ENCODE measurements around the gene ZNF77. TPM values are rescaled to one million over a fixed set of nuclear protein-coding genes. Genes with fewer than 3 reads are reported as not detected.

ZNF77 gene
- total and polyA plus RNA-seq, 10 of the 15 experiments (the other 5 are each of a cell fraction or from before 2014, with no cell fraction given), result 1.9 to 4.7 (median 3.0) TPM

- TF ChIP-seq, protein P1, sequence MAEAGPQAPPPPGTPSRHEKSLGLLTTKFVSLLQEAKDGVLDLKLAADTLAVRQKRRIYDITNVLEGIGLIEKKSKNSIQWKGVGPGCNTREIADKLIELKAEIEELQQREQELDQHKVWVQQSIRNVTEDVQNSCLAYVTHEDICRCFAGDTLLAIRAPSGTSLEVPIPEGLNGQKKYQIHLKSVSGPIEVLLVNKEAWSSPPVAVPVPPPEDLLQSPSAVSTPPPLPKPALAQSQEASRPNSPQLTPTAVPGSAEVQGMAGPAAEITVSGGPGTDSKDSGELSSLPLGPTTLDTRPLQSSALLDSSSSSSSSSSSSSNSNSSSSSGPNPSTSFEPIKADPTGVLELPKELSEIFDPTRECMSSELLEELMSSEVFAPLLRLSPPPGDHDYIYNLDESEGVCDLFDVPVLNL (IDR thresholded peaks at IDR 0.05; ENCODE audit: low read depth, low read length), result no peak
- no peak for TF ChIP-seq NR2C1 (IDR thresholded peaks at IDR 0.05)
- TF ChIP-seq, protein P2, sequence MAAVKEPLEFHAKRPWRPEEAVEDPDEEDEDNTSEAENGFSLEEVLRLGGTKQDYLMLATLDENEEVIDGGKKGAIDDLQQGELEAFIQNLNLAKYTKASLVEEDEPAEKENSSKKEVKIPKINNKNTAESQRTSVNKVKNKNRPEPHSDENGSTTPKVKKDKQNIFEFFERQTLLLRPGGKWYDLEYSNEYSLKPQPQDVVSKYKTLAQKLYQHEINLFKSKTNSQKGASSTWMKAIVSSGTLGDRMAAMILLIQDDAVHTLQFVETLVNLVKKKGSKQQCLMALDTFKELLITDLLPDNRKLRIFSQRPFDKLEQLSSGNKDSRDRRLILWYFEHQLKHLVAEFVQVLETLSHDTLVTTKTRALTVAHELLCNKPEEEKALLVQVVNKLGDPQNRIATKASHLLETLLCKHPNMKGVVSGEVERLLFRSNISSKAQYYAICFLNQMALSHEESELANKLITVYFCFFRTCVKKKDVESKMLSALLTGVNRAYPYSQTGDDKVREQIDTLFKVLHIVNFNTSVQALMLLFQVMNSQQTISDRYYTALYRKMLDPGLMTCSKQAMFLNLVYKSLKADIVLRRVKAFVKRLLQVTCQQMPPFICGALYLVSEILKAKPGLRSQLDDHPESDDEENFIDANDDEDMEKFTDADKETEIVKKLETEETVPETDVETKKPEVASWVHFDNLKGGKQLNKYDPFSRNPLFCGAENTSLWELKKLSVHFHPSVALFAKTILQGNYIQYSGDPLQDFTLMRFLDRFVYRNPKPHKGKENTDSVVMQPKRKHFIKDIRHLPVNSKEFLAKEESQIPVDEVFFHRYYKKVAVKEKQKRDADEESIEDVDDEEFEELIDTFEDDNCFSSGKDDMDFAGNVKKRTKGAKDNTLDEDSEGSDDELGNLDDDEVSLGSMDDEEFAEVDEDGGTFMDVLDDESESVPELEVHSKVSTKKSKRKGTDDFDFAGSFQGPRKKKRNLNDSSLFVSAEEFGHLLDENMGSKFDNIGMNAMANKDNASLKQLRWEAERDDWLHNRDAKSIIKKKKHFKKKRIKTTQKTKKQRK (IDR thresholded peaks at IDR 0.05; ENCODE audit: low read depth, low read length), result no peak
- TF ChIP-seq NFYB (IDR thresholded peaks at IDR 0.05; ENCODE audit: insufficient read depth, low read depth, low read length), result no peak
- TF ChIP-seq MEF2A (IDR thresholded peaks at IDR 0.05; ENCODE audit: insufficient read depth, low read depth, low read length), result no peak
- peak; percentile 40 for TF ChIP-seq RELA (IDR thresholded peaks at IDR 0.05; ENCODE audit: borderline replicate concordance, partially characterized antibody)
- TF ChIP-seq TCF7 (IDR thresholded peaks at IDR 0.05; ENCODE audit: borderline replicate concordance), result no peak
- TF ChIP-seq POU2F2 (IDR thresholded peaks at IDR 0.05; ENCODE audit: borderline replicate concordance, low read depth, low read length), result peak; percentile 44; the same call in 1 of the 3 replicates
- no peak for TF ChIP-seq SIX5 (IDR thresholded peaks at IDR 0.05; ENCODE audit: low read depth, low read length, severe bottlenecking)
- TF ChIP-seq SKIL (IDR thresholded peaks at IDR 0.05; ENCODE audit: low read depth, poor library complexity, severe bottlenecking), result peak; percentile 71
- TF ChIP-seq SPI1 (IDR thresholded peaks at IDR 0.05; ENCODE audit: borderline replicate concordance, insufficient read depth, low read depth, low read length), result no peak
- TF ChIP-seq, protein P3, sequence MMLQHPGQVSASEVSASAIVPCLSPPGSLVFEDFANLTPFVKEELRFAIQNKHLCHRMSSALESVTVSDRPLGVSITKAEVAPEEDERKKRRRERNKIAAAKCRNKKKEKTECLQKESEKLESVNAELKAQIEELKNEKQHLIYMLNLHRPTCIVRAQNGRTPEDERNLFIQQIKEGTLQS (IDR thresholded peaks at IDR 0.05; ENCODE audit: borderline replicate concordance, extremely low read depth, low read depth, low read length), result no peak
- no peak for TF ChIP-seq POLR2AphosphoS2 (IDR thresholded peaks at IDR 0.05; ENCODE audit: low read depth, low read length)
- no peak for TF ChIP-seq TARDBP (IDR thresholded peaks at IDR 0.05; ENCODE audit: borderline replicate concordance)
- no peak for TF ChIP-seq KDM1A (IDR thresholded peaks at IDR 0.05; ENCODE audit: borderline replicate concordance)
- TF ChIP-seq, protein P4, sequence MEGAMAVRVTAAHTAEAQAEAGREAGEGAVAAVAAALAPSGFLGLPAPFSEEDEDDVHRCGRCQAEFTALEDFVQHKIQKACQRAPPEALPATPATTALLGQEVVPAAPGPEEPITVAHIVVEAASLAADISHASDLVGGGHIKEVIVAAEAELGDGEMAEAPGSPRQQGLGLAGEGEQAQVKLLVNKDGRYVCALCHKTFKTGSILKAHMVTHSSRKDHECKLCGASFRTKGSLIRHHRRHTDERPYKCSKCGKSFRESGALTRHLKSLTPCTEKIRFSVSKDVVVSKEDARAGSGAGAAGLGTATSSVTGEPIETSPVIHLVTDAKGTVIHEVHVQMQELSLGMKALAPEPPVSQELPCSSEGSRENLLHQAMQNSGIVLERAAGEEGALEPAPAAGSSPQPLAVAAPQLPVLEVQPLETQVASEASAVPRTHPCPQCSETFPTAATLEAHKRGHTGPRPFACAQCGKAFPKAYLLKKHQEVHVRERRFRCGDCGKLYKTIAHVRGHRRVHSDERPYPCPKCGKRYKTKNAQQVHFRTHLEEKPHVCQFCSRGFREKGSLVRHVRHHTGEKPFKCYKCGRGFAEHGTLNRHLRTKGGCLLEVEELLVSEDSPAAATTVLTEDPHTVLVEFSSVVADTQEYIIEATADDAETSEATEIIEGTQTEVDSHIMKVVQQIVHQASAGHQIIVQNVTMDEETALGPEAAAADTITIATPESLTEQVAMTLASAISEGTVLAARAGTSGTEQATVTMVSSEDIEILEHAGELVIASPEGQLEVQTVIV (IDR thresholded peaks at IDR 0.05; ENCODE audit: borderline replicate concordance, partially characterized antibody), result no peak
- TF ChIP-seq WRNIP1 (IDR thresholded peaks at IDR 0.05; ENCODE audit: borderline replicate concordance, low read depth, low read length), result no peak
Observed at GRCh38 chr19:2962018-2962670, 17.4 kb upstream of the ZNF77 start (continued).

Measured in GM12878 (cell line).